Mesendoderm (in vitro differentiated cells): Measurements from ENCODE around the gene MYL3.
A peak's percentile ranks its signal among the peaks of the same experiment; 100 is the strongest.

Experiments
- DNase-seq: peaks from one replicate; pipeline ENCODE4 v3.0.0; 2013
- H2AK5ac ChIP-seq: 2 replicates; pipeline ENCODE4 v1.6.1; 2013; ENCODE audit warnings: low read length, inconsistent platforms
- H2BK120ac ChIP-seq: 2 replicates; pipeline ENCODE4 v1.6.1; 2013; ENCODE audit warnings: low read depth, mild to moderate bottlenecking, low read length, moderate library complexity, mixed read lengths
- H2BK15ac ChIP-seq: replicated peaks from 2 replicates; pipeline ENCODE4 v1.6.1; 2013; ENCODE audit warnings: low read depth, mild to moderate bottlenecking, moderate library complexity
- H2BK5ac ChIP-seq: 2 replicates; pipeline ENCODE4 v1.6.1; 2013; ENCODE audit warnings: low read length, inconsistent platforms
- H3K18ac ChIP-seq: 2 replicates; pipeline ENCODE4 v1.6.1; 2013; ENCODE audit warnings: mild to moderate bottlenecking, low read length, mixed read lengths
- H3K23ac ChIP-seq: one replicate; pipeline ENCODE4 v1.6.1; 2013; ENCODE audit warnings: low read length
- H3K27ac ChIP-seq: 2 replicates; pipeline ENCODE4 v1.5.1; 2013; ENCODE audit warnings: low read depth, mild to moderate bottlenecking, inconsistent platforms, low read length, moderate library complexity
- H3K27me3 ChIP-seq: 2 replicates; pipeline ENCODE4 v1.6.1; 2013; ENCODE audit warnings: low read length, control low read depth, mild to moderate bottlenecking, inconsistent platforms; ENCODE audit not compliant: insufficient read depth, poor library complexity
- H3K36me3 ChIP-seq: 2 replicates; pipeline ENCODE4 v1.6.1; 2013; ENCODE audit warnings: low read length, inconsistent platforms; ENCODE audit not compliant: control insufficient read depth, insufficient read depth
- H3K4ac ChIP-seq: one replicate; pipeline ENCODE4 v1.6.1; 2013; ENCODE audit warnings: low read depth, mild to moderate bottlenecking, low read length, moderate library complexity
- H3K4me1 ChIP-seq: 2 replicates; pipeline ENCODE4 v1.6.1; 2013; ENCODE audit warnings: low read depth, low read length, inconsistent platforms; ENCODE audit not compliant: control insufficient read depth
- H3K4me2 ChIP-seq: 2 replicates; pipeline ENCODE4 v1.6.1; 2013; ENCODE audit warnings: low read length
- H3K4me3 ChIP-seq: 2 replicates; pipeline ENCODE4 v1.5.1; 2013; ENCODE audit warnings: mild to moderate bottlenecking, low read length
- H3K56ac ChIP-seq: one replicate; pipeline ENCODE4 v1.6.1; 2013; ENCODE audit warnings: low read length
- H3K79me1 ChIP-seq: 2 replicates; pipeline ENCODE4 v1.6.1; 2013; ENCODE audit warnings: low read length, inconsistent platforms
- H3K79me2 ChIP-seq: 2 replicates; pipeline ENCODE4 v1.6.1; 2013; ENCODE audit warnings: mild to moderate bottlenecking, low read length; ENCODE audit not compliant: control insufficient read depth, insufficient read depth
- H3K9ac ChIP-seq: 2 replicates; pipeline ENCODE4 v1.6.1; 2013; ENCODE audit warnings: low read length, inconsistent platforms
- H4K5ac ChIP-seq: one replicate; pipeline ENCODE4 v1.6.1; 2013; ENCODE audit warnings: low read length
- H4K8ac ChIP-seq: one replicate; pipeline ENCODE4 v1.6.1; 2013; ENCODE audit warnings: low read depth, mild to moderate bottlenecking, control low read depth, low read length, moderate library complexity
- WGBS: extraction: QIAGEN DNeasy Blood & Tissue Kit; methylation state at CpG from one replicate; pipeline ENCODE4 v1.1.7; 2013; ENCODE audit warnings: low lambda C conversion rate, missing lambda C conversion rate; ENCODE audit not compliant: insufficient coverage; ENCODE audit errors: extremely low coverage; 5-methylcytosine and 5-hydroxymethylcytosine counted together

MYL3 gene

DNA sequence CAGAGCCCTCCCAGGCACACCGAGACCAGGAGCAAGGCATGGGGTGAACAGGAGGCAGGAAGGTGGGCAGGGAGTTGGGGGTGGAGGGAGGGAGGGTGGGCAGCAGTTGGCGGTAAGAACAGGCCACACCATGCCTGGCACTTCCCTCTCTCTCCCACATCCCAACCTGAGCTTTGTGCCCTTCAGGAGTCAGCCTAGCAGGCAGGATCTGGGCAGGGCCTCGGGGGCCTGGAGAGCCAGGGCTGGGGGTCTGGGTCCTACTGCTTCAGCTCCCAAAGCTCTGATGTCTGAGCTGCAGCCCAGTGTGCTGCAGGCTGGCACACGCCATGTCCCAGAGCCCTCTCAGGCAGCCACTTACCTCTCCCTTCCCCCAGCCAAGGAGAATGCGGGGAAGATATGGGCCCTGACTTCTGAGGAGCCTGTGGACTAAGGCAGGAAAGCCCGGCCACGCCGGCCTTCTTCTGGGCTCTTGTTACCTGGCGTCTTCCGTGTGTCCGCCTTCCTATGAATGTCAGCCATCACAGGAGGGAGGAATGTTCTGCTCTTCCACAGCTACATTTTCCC lies 2.9 kb upstream of the MYL3 start:
- Histone ChIP-seq H2BK15ac (no peak overlapping the region), H4K5ac (no peak overlapping the region), H3K27me3 (no peaks in the 10 kb centered on the region), H2AK5ac (no peak overlapping the region), H2BK120ac (no peak overlapping the region), H3K79me2 (no peaks in the 10 kb centered on the region), H3K23ac (no peak overlapping the region), H2BK5ac (no peak overlapping the region), H3K4me3 (no peak overlapping the region), H3K4me1 (no peaks in the 10 kb centered on the region), H3K9ac (no peak overlapping the region), H3K18ac (no peak overlapping the region), H3K4ac (no peak overlapping the region), H3K27ac (no peak overlapping the region), H3K4me2 (no peak overlapping the region), H4K8ac (no peak overlapping the region), H3K36me3 (no peaks in the 10 kb centered on the region), H3K79me1 (no peaks in the 10 kb centered on the region), H3K56ac (no peak overlapping the region)
- DNase-seq = no peak
- WGBS = no CpG with 5 or more reads among the region's 11 CpGs

GRCh38 chr3:46865546-46865945 lies 2.3 kb upstream of the MYL3 start:
- no peaks in the 10 kb centered on the region for H3K79me1 ChIP-seq
- no peak overlapping the region for H2AK5ac ChIP-seq
- H4K8ac ChIP-seq = no peak overlapping the region
- DNase-seq = no peak
- H2BK120ac ChIP-seq = no peak overlapping the region
- H3K36me3 ChIP-seq = no peaks in the 10 kb centered on the region
- H3K4me2 ChIP-seq = no peak overlapping the region
- no peak overlapping the region for H2BK15ac ChIP-seq
- H4K5ac ChIP-seq = no peak overlapping the region
- H3K4me1 ChIP-seq = no peaks in the 10 kb centered on the region
- H3K4ac ChIP-seq = no peak overlapping the region
- H3K18ac ChIP-seq = no peak overlapping the region
- no peak overlapping the region for H3K9ac ChIP-seq
- H3K56ac ChIP-seq = peak overlapping the region; percentile 15
- H3K27me3 ChIP-seq = no peaks in the 10 kb centered on the region
- H3K27ac ChIP-seq = no peak overlapping the region
- H3K79me2 ChIP-seq = no peaks in the 10 kb centered on the region
- WGBS = no CpG with 5 or more reads among the region's 2 CpGs
- no peak overlapping the region for H3K23ac ChIP-seq
- H3K4me3 ChIP-seq = no peak overlapping the region
- H2BK5ac ChIP-seq = no peak overlapping the region

DNA sequence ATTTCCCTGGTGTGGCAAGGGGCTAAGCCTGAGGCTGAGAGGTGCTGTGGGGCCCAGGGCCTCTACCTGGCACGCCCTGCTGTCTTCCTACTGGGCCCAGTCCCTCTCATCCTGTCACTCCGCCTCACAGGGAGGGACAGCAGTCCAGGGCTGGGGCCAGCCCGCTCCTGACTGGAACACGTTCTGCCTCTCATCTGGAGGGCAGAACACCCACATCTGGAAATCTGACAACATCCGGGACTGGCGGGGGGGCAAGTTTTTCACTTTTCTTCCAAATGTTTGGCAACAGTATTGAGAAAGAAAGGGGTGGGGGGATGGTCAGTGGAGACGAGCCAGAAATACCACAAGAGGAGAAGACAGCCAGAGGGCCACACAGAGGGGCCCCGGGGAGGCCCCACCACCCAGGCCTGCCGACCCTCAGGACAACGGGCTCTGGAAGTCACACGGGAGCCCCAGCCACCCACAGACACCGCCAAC lies 1.8 kb upstream of the MYL3 start:
- H3K4me1 ChIP-seq = no peaks in the 10 kb centered on the region
- no peak overlapping the region for H3K23ac ChIP-seq
- no peak overlapping the region for H2AK5ac ChIP-seq
- no peak overlapping the region for H2BK5ac ChIP-seq
- DNase-seq = no peak
- H3K4me2 ChIP-seq = no peak overlapping the region
- no peaks in the 10 kb centered on the region for H3K79me2 ChIP-seq
- H3K18ac ChIP-seq = no peak overlapping the region
- H3K27ac ChIP-seq = no peak overlapping the region
- no peak overlapping the region for H4K5ac ChIP-seq
- H2BK15ac ChIP-seq = no peak overlapping the region
- H3K9ac ChIP-seq = no peak overlapping the region
- H3K79me1 ChIP-seq = no peaks in the 10 kb centered on the region
- no peak overlapping the region for H2BK120ac ChIP-seq
- H3K27me3 ChIP-seq = no peaks in the 10 kb centered on the region
- no peak overlapping the region for H3K56ac ChIP-seq
- WGBS = no CpG with 5 or more reads among the region's 12 CpGs
- no peaks in the 10 kb centered on the region for H3K36me3 ChIP-seq
- no peak overlapping the region for H3K4me3 ChIP-seq
- H4K8ac ChIP-seq = no peak overlapping the region
- no peak overlapping the region for H3K4ac ChIP-seq

GRCh38 chr3:46864061-46864881 lies 1.0 kb upstream of the MYL3 start:
- no CpG with 5 or more reads among the region's 10 CpGs for WGBS
- no peak overlapping the region for H2BK5ac ChIP-seq
- H3K4ac ChIP-seq = no peak overlapping the region
- no peaks in the 10 kb centered on the region for H3K79me2 ChIP-seq
- H3K56ac ChIP-seq = peak overlapping the region; percentile 7
- no peak overlapping the region for H3K4me3 ChIP-seq
- no peaks in the 10 kb centered on the region for H3K27me3 ChIP-seq
- H3K79me1 ChIP-seq = no peaks in the 10 kb centered on the region
- no peak overlapping the region for H3K23ac ChIP-seq
- no peak overlapping the region for H2AK5ac ChIP-seq
- no peak overlapping the region for H3K4me2 ChIP-seq
- no peaks in the 10 kb centered on the region for H3K4me1 ChIP-seq
- H3K27ac ChIP-seq = no peak overlapping the region
- no peak overlapping the region for H2BK120ac ChIP-seq
- H3K18ac ChIP-seq = no peak overlapping the region
- H4K5ac ChIP-seq = no peak overlapping the region
- DNase-seq = no peak
- H2BK15ac ChIP-seq = no peak overlapping the region
- H3K36me3 ChIP-seq = no peaks in the 10 kb centered on the region
- no peak overlapping the region for H3K9ac ChIP-seq
- no peak overlapping the region for H4K8ac ChIP-seq

DNA sequence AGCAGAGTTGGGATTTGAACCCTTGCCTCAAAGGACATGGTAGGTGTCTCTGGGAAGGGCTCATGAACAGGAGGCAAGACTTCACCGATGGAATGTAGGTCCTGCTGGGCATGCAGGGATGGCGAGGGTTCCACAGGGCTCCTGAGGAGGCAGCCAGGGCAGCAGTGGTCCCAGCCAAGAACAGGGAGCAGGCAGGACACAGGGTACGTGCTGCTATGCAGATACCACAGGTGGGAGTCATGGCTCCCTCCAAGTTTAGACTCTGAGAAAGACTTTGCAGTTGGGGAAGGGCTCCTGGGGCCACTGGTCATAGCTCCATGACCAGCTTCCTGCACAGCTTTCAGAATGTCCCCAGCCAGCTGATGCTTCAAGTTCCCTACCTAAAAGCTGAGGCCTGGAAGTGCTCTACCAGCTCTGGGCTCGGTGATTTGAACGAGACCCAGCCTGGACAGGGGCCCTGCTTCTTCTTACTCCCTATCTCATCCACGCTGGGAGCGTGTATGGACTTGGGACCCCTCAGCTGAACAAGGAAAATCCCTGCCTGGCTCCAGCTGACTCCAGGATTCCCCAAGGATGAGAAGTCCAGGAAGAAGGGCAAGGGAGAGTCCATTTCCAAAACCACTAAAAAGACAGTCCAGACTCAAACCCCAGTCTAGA lies 747 bp downstream of the MYL3 start:
- Histone ChIP-seq H3K23ac (no peak overlapping the region), H3K79me2 (no peaks in the 10 kb centered on the region), H3K18ac (no peak overlapping the region), H2AK5ac (no peak overlapping the region), H3K36me3 (no peaks in the 10 kb centered on the region), H3K4ac (no peak overlapping the region), H3K27ac (no peak overlapping the region), H2BK15ac (no peak overlapping the region), H3K27me3 (no peaks in the 10 kb centered on the region), H3K79me1 (no peaks in the 10 kb centered on the region), H2BK120ac (no peak overlapping the region), H4K8ac (no peak overlapping the region), H2BK5ac (no peak overlapping the region), H3K56ac (no peak overlapping the region), H3K4me3 (no peak overlapping the region), H3K4me2 (no peak overlapping the region), H3K9ac (no peak overlapping the region), H4K5ac (no peak overlapping the region), H3K4me1 (no peaks in the 10 kb centered on the region)
- no peak for DNase-seq
- no CpG with 5 or more reads among the region's 7 CpGs for WGBS
